Upper lobe of right lung (tissue), 1 donor: Measurements from ENCODE around the gene PMFBP1. TPM values are rescaled to one million over a fixed set of nuclear protein-coding genes. Genes with fewer than 3 reads are reported as not detected.

ENCODE experiments used
- ATAC-seq: fragments of 200-7000 bp; cut with Tn5 transposase; one replicate; pipeline ENCODE4 v1.9.1; 2020; ENCODE audit warnings: mild to moderate bottlenecking, moderate library complexity
- DNase-seq: peaks from one replicate; pipeline ENCODE4 v3.0.0-alpha.2; 2020
- H3K27ac ChIP-seq: fragments of 200-600 bp; one replicate; pipeline ENCODE4 v1.8.0; 2022
- H3K27me3 ChIP-seq: fragments of 200-600 bp; one replicate; pipeline ENCODE4 v1.8.0; 2022; ENCODE audit warnings: mild to moderate bottlenecking
- H3K36me3 ChIP-seq: fragments of 200-600 bp; one replicate; pipeline ENCODE4 v1.8.0; 2022
- H3K4me1 ChIP-seq: fragments of 200-600 bp; one replicate; pipeline ENCODE4 v1.8.0; 2022
- H3K4me3 ChIP-seq: fragments of 200-600 bp; one replicate; pipeline ENCODE4 v1.8.0; 2022; ENCODE audit warnings: mild to moderate bottlenecking
- H3K9me3 ChIP-seq: fragments of 200-600 bp; one replicate; pipeline ENCODE4 v1.8.0; 2022
- CTCF ChIP-seq: fragments of 200-600 bp; IDR thresholded peaks from one replicate; pipeline ENCODE4 v1.8.0; 2022; ENCODE audit warnings: antibody characterized with exemption
- intact Hi-C: fragments of 100-400 bp; cut with DNase I; formaldehyde crosslinking; loops from one replicate; pipeline ENCODE4 v1.11.0; 2022
- total RNA-seq: library from RNA; stranded (reverse); fragmentation: NEBNext Ultra II Directional; extraction: Animal tissue kit (Norgen Biotek cat#: 25700); gene quantifications from one replicate; pipeline ENCODE4 v1.2.1, GENCODE V29; 2021
- donor health status: DM: no; HTN: yes; CAD: no; lungs with severe emphysema.

PMFBP1 gene
- total RNA-seq, 1 donor from 2014 or later, result 0.23 TPM

GRCh38 chr16:72105978-72106377 is 66.0 kb downstream of the PMFBP1 start:
- ATAC-seq, result no peak
- peaks cover 100% of the 10 kb centered on the region for H3K36me3 ChIP-seq
- TF ChIP-seq CTCF, result no peak
- H3K4me3 ChIP-seq, result no peak overlapping the region
- intact Hi-C loops, result no loop called here
- H3K4me1 ChIP-seq, result no peaks in the 10 kb centered on the region
- no peak for DNase-seq
- H3K9me3 ChIP-seq, result no peaks in the 10 kb centered on the region
- no peak overlapping the region for H3K27ac ChIP-seq
- H3K27me3 ChIP-seq, result no peaks in the 10 kb centered on the region

GRCh38 chr16:72104905-72105304 is 67.0 kb downstream of the PMFBP1 start:
- TF ChIP-seq CTCF, result no peak
- H3K9me3 ChIP-seq, result no peaks in the 10 kb centered on the region
- peaks cover 100% of the 10 kb centered on the region for H3K36me3 ChIP-seq
- no peak for ATAC-seq
- no peaks in the 10 kb centered on the region for H3K4me1 ChIP-seq
- intact Hi-C loops, result no loop called here
- no peaks in the 10 kb centered on the region for H3K27me3 ChIP-seq
- no peak overlapping the region for H3K4me3 ChIP-seq
- no peak for DNase-seq
- H3K27ac ChIP-seq, result no peak overlapping the region

GRCh38 chr16:72101195-72101594 is 70.8 kb downstream of the PMFBP1 start:
- Histone ChIP-seq H3K4me3 (no peak overlapping the region), H3K27ac (no peak overlapping the region), H3K27me3 (no peaks in the 10 kb centered on the region), H3K9me3 (no peaks in the 10 kb centered on the region), H3K4me1 (no peaks in the 10 kb centered on the region), H3K36me3 (peaks cover 100% of the 10 kb centered on the region)
- no peak for DNase-seq
- ATAC-seq, result no peak
- intact Hi-C loops, result no loop called here
- no peak for TF ChIP-seq CTCF

- H3K27ac ChIP-seq, result no peak overlapping the region
- DNase-seq (no peak), ATAC-seq (peak; percentile 88)
- no peaks in the 10 kb centered on the region for H3K9me3 ChIP-seq
- H3K4me3 ChIP-seq, result no peak overlapping the region
- TF ChIP-seq CTCF, result peak; percentile 53
- peaks cover 85% of the 10 kb centered on the region for H3K36me3 ChIP-seq
- peaks cover 12% of the 10 kb centered on the region for H3K4me1 ChIP-seq
- no peaks in the 10 kb centered on the region for H3K27me3 ChIP-seq
- intact Hi-C loops, result no loop called here
These were observed 72.6 kb downstream of the PMFBP1 start for GRCh38 chr16:72099377-72099818.

GRCh38 chr16:72098936-72099335 is 73.0 kb downstream of the PMFBP1 start:
- Histone ChIP-seq H3K4me3 (no peak overlapping the region), H3K36me3 (peaks cover 80% of the 10 kb centered on the region), H3K9me3 (no peaks in the 10 kb centered on the region), H3K27ac (no peak overlapping the region), H3K27me3 (no peaks in the 10 kb centered on the region), H3K4me1 (peaks cover 15% of the 10 kb centered on the region)
- no peak for TF ChIP-seq CTCF
- DNase-seq (no peak), ATAC-seq (no peak)
- intact Hi-C loops, result no loop called here

- Histone ChIP-seq H3K27ac (peak overlapping the region; percentile 95), H3K36me3 (peaks cover 47% of the 10 kb centered on the region), H3K4me1 (peaks cover 24% of the 10 kb centered on the region), H3K4me3 (peak overlapping the region; percentile 90), H3K27me3 (no peaks in the 10 kb centered on the region), H3K9me3 (no peaks in the 10 kb centered on the region)
- intact Hi-C loops, result no loop called here
- no peak for TF ChIP-seq CTCF
- peak; percentile 1 for ATAC-seq
- DNase-seq, result no peak
These were observed 77.7 kb downstream of the PMFBP1 start for GRCh38 chr16:72094266-72094610.
